HG03354 (cell line): ENCODE data around the gene STRIP1.
"Not testable (repeated sequence)": the region's sequence is repeated elsewhere in the genome, so short reads cannot be mapped to it uniquely, and the experiment has no call there.

ENCODE experiments used
- ATAC-seq: cut with Tn5 transposase; IDR thresholded peaks from one replicate; pipeline ENCODE4 v1.9.1; 2021; ENCODE audit warnings: mild to moderate bottlenecking; ENCODE audit not compliant: unreplicated experiment, poor library complexity, severe bottlenecking

The STRIP1 gene

DNA sequence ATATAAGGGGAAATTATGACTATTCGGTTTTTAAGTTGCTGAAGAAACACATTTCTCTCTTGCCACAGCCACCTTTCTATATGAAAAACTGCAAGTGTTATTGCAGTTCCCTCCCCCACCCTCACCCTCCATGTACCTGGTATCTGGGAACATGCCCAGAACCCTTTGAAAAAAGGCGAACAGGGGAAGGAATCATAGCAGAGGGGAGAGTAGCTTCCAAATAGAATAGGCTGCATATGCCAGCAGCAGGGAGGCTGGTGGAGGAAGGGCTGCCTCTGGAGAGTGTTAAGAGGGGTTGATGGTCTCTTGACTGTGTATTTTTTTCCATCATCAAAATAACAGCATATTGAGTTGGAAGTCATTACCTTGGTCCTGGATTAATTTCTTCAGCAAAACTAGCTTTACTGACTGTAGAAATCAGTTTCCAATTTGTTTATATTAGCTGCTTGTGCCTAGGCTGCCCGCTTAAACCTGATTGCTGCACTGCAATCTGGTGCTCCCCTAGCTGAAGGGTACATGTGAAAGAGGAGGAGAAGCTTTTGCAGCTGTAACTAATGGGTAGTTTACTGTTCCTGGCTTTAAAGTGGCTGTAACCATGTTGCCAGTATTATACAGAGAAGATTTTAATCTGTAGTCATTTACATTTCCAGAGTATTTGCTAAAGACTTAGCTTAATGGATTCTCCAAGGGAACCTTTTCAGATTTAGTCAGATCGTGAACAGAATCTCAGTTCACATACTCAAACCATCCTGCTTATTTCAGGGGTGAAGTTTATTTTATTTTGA, 27.2 kb upstream of the STRIP1 start:
- ATAC-seq: no peak

DNA sequence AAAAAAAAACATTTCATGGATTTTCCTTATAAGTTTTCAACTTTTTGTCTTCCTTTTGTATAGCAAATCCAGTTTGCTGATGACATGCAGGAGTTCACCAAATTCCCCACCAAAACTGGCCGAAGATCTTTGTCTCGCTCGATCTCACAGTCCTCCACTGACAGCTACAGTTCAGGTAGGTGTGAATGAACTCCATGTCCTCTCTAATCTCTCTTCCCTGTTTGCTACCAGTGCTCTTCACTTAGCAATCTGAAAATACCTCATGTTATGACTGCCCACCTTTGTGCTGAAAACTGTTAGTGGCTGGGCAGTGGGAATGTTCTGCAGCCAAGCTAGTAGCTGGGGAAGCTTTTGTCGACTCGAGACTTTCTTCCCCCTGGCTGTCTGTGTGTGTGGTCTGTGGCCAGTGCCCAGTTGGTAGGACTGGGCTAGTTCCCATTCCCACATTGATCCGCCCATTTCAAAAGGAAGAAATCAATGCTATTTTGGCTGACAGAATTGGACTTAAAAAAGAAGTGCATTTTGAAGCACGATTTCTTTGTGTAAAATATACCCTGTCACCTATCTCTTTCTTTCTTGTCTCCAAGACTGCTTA, 25.4 kb upstream of the STRIP1 start:
- ATAC-seq: no peak

DNA sequence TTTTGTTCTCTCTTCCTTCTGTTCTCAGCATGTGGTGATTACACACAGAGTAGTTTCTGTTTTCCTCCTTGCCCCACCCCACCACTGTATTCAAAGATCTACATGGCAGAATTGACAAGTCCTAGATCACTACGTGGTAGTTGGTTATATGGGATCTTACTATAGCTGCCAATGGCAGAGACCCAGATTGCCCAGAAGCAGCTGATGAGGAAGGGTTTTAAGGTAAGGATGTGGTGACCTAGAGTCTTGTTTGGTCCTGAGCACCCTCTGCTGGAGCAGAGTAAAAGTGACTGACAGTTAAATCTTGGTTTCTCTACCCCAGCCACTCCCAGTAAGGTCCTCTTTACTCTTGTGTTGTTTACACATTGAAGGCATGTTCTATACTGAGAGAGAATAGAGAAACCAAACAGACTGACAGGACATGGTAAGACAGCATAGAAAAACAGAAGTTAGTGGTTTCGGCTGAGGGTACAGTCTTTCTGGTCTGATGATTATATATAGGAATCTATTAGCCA, 22.8 kb upstream of the STRIP1 start:
- peak; percentile 96 for ATAC-seq

DNA sequence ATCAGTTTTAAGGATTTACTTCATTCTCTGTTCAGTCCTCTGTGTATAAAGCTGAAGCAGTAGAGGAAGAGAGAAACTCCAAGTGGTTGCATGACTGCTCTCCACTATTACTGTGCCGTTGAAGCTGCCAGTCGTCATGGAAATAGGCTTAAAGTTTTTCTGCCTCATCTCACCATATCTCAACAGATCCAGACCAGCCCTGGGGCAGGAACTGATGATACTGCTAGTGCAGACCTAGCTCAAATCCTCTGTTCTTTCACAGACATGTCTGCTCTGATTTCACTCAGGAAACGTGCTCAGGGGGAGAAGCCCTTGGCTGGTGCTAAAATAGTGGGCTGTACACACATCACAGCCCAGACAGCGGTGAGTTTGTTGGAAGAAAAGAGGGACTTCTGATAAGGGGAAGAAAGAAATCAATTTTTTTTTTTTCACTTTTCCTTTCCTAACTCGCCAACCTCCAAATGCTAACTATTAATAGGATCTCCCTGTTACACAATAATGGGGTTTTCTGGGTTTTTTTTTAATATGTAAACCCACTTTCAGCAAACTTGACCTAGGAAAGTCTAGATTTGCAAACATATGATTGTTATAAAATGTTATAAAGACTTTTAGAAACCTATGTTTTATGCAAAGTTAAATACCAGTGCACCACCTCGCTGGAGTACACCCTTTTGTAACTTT, 22.2 kb upstream of the STRIP1 start:
- ATAC-seq: peak; percentile 82

DNA sequence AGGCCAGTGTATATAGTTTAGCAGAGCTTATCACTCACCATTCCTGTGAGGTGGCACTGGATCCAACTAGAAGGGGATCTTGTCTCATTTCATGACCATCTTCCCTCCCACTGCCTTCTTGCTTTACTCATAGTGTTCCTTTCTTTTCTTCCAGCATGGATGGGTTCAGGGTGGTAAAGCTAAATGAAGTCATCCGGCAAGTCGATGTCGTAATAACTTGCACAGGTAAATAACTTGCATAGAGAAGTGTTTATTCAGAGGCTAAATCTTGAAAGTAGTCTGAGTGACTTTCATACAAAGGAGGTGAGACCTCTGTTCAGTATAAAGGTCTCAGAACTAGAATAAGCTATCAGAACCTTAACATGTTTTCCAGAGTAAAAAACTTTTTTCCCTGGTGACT, 16.6 kb upstream of the STRIP1 start:
- ATAC-seq: no peak

DNA sequence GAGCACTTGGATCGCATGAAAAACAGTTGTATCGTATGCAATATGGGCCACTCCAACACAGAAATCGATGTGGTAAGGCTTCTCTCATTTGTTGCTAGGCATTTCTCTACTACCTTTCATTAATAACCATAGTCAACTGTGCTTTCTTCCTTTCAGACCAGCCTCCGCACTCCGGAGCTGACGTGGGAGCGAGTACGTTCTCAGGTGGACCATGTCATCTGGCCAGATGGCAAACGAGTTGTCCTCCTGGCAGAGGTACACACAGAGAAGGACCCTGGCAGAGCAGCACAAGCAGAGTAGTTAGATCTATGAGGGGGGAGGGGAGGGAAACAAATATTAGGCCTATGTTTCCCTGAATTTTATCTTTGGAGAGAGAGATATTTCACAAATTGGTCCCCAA, 16.0 kb upstream of the STRIP1 start:
- ATAC-seq: no peak

DNA sequence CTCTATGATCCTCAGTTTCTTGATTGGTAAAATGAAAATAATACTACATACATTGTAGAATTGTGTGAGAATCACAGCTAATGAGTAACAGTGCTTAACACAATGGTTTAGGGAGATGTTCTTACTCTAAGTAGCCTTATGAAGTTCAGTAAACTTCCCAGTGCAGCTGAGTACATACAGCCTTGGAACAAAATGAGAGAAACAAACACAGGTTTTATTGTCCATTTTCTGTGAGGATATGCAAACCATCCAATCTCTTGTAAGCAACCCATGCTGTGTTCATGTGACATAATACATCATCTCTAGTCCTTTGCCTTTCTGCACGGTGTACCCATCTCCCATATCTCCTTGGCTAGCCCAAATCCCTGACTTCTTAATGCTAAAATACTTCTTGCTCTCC, 14.7 kb upstream of the STRIP1 start:
- no peak for ATAC-seq

DNA sequence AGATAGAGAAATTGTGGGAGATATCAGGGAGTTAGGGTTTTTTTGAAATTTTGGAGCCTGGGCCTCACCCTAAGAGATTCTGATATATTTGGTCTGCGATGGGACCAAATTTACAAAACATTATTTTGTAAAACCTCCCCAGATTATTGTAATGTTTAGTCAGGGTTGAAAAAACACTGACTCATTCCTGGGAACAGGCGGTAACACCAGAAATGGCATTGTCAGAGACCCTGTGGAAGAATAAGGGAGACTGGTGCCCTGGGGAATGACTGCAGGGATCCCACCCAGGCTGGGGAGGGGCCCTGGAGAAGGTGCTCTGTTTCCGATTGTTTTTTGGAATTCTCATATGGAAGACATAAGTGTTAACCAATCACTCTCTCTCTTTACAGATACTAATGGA, 13.1 kb upstream of the STRIP1 start:
- ATAC-seq: no peak

DNA sequence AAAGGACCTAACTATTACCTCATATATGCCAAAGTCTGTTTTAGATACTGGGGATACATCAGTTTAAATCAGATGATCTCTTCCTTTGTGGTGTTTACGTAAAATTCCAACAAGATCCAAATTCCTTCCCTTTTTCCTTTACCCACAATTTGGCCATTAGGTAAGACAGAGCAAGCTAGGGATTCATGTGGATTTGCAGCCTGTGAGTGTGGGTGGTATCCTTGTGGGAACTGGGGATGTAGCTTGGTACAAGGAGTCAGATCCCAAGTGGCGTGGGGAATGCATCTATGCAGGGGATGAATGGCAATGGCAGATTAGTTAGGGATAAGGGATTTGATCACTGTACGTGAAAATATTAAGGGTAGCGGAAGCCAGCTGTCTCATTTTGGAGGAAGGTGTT, 9.8 kb upstream of the STRIP1 start:
- ATAC-seq: no peak

DNA sequence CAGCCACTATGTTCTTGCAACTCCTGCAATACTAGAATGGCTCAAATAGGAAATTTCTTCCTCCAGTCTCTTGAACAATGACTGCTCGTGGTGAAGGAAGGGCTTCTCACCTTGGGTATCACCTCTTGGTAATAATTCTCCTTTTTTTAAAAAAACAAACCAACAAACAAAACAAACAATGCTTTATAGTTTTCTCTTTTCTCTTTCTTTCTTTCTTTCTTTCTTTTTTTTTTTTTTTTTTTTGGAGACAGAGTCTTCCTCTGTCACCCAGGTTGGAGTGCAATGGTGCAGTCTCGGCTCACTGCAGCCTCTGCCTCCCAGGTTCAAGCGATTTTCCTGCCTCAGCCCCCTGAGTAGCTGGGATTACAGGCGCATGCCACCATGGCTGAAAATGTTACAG, 3.7 kb upstream of the STRIP1 start:
- not testable (repeated sequence) for ATAC-seq

DNA sequence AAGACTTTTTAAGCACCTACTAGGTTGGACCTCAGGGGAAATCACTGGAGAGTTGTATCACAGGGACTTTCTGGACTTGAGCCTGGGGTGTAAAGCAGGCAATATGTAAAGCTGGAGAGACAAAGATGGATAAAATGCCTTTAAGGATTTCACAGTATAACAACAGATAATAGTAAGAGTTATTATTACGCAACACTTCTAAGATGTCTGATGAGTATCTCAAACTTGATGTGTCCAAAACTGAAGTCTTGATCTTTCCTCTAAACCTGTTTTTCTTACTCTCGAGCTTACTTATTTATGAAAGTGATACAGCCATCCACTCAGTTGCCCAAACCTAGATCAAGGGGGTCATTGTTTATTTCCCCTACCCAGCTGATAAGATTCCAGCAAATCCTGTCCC, 2.1 kb upstream of the STRIP1 start:
- no peak for ATAC-seq

DNA sequence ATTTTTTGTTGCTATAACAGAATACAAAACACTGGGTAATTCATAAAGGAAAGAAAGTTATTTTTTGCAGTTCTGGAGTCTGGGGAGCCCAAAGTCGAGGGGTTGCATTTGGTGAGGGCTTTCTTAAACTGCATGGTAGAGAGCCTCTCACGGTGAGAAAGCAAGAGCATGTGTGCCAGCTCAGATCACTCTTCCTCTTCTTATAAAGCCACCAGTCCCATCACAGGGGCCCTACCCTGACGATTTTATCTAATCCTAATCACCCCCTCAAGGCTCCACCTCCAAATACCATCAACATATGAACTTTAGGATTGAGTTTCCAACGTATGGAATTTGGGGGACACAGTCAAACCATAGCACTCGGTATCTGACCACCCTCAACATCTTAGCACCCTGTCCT, 1.0 kb upstream of the STRIP1 start:
- ATAC-seq: no peak

DNA sequence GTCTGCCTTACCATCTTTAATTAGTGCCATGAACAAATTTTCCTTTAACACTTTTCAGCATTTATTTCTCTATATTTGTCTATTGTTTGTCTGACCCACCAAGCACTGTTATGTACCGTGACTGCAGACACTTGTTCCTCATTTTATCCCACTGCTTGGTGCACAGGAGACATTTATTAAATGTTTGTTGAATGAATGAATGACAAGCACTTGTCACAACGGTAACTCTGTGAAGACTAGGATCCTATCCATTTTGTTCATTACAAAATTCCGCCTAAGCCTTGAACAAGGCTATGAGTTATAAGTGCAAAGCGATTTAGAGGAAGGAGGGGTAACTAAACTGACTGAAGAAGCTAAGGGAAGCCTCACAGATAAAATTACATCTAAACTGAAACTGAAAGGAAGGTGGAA, 379 bp upstream of the STRIP1 start:
- no peak for ATAC-seq

DNA sequence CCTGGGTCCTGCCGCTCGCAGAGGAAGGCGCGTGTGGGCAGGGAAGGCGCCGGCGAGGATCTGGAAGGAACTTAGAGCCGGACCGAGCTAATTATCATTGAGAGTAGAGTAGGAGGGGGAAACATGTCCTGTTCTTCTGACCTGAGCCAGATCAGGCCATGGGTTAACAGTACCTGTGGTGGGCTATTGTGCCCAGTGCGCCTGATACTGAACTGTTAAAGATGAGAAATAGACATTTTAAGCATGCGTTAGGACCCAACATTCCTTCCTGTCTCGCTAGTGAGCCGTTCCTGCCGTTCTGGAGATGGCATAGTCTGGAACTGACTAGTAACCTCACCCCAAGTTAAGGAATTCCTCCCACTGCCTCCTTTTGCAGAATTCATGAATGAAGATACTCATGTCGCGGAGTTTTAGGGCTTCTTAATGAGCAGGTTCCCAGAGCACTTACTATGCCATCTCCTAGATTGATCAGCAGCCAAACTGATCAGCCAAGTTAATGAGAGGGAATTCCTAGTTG, 870 bp downstream of the STRIP1 start:
- ATAC-seq: peak; percentile 23

DNA sequence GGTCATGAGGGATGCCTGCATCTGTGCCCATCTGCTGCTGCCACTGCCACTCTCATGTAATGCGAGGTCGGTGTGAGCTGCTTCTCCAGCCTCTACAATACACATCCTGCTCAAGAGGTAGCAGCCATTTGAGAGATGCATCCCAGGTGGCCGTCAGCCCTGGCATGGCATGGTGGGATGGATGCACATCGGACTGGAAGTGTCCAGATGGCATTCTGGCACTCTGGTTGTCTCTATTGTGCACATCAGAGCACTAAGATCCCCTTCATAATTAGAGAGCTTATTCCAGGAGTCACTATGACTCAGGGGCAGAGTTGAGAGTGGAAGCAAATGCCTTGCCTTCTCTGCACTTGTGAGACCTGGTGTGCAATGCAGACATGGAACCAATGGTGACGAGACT, 3.8 kb downstream of the STRIP1 start:
- ATAC-seq: no peak

DNA sequence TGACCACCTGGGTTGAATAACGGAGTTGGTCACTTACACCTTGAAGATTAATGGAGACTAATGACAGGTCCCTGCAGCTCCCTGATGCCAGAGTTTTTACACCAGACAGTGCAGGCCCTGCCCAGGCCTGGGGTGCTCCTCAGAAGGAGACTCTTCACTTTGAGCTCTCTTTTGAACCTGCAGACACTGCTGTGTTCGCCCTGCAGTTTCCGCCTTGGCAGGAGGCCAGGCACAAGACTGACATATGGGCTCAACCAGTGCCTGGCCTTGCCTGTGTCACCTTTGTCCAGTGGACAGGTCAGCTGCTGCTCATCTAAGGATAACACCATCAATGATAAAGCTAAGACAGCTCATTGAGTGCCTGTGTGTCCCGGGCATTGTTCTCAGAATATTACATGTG, 5.2 kb downstream of the STRIP1 start:
- no peak for ATAC-seq

DNA sequence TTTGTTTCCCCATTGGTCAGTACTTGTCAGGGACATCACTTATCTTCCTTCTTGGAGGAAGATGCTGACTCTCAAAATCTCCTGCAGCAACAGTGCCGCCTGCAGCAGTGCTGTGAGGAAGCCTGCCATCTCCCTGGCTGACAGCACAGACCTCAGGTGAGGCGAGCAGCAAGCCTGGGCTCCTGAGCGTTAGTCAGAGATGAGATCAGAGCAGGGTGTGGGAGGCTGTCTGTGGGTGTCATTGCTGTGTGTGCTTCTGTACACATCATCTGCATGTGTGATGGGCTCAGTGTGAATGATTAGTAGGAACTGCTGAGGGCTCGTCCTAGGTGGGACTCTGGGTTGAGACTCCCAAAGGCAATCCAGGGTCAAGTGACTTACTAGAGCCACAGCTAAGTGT, 6.1 kb downstream of the STRIP1 start:
- no peak for ATAC-seq

DNA sequence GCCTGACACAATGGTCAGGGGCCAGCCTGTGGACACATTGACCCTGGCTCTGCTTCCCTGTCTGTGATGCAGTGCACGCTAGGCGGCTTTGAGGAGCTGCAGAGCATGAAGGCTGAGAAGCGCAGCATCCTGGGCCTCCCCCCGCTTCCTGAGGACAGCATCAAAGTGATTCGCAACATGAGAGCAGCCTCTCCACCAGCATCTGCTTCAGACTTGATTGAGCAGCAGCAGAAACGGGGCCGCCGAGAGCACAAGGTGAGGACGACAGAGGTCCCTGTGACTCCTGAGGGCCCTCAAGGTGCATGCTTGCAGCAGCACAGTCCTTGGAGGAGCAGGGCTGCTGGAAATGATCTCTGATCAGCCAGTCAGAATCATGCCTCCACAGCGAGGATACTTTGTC, 8.6 kb downstream of the STRIP1 start:
- ATAC-seq: no peak

DNA sequence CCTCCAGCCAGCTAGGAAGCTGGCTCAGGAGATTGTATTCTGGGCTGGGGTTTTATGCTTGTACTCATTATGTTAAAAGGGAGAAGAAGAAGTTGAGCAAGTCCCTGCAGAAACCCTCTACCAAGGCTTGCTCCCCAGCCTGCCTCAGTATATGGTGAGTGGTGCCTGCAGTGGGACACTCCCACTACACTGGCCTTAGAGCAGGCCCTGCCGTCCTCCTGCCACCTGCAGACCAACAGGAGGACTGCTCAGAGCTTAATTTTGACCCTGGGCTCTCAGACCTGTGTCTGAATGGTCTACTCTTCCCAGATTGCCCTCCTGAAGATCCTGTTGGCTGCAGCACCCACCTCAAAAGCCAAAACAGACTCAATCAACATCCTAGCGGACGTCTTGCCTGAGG, 13.0 kb downstream of the STRIP1 start:
- no peak for ATAC-seq

DNA sequence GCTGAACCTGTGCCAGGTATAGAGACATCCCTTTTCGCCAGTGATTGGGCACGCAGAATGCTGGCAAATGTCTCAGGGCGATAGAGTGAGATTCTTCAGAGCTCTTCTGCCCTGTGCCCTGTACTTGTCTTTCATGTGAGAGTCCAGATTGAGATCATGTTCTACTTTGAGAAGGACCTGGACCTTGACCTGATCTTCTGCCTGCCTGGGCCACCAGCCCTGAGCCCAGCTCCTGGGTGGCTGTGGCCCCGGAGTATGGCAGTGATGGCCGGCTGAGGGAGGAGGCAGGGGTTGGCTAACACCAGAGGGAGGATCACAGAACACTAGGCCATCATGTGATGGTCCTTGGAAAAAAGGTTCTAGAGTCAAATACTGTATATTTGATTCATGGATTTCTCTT, 13.8 kb downstream of the STRIP1 start:
- ATAC-seq: no peak
